K562 (cell line): ENCODE results near the gene CNTN4. TPM values are rescaled to one million over a fixed set of nuclear protein-coding genes. Genes with fewer than 3 reads are reported as not detected.

Experiments
- ATAC-seq: fragments of 200-7000 bp; cut with Tn5 transposase; 3 replicates; pipeline ENCODE4 v1.9.1; 2020; ENCODE audit warnings: moderate library complexity
- BruUV-seq: library from RNA; stranded (reverse); fragments of 400-500 nt; replicated peaks from 2 replicates; lab custom pipeline; 2021; lab: Mats Ljungman, UMichigan
- CTCF ChIA-PET: fragments of 300-600 bp; formaldehyde crosslinking; extraction: SDS; loops from one replicate; lab custom pipeline; 2021; ENCODE audit warnings: low intra/inter-chr PET ratio; lab: Yijun Ruan, JAX
- POLR2A ChIA-PET: fragments of 300-600, 350-650 bp; sonication (Branson Sonifier 250); formaldehyde crosslinking; extraction: SDS; loops from one replicate; lab custom pipeline; 2021; ENCODE audit warnings: antibody characterized with exemption, inconsistent platforms; lab: Yijun Ruan, JAX
- DNase-seq, 4 experiments: peaks; one replicate each; pipeline versions ENCODE4 v3.0.0 to v3.0.0-alpha.2; 2011 to 2018; ENCODE audit warnings: low spot score in 3 of 4, mixed read lengths in 3 of 4; ENCODE audit errors: extremely low read depth in 1 of 4
- FAIRE-seq: peaks from 2 replicates; lab custom pipeline; 2011; peaks lifted over from hg19 to GRCh38; lab: Jason Lieb, UNC
- H2AFZ ChIP-seq: 2 replicates; pipeline ENCODE4 v1.6.0; 2011; ENCODE audit warnings: low read depth, low read length, control low read depth, inconsistent platforms
- H3K27ac ChIP-seq: fragments of 200-600 bp; 3 replicates; pipeline ENCODE4 v1.8.0; 2011; ENCODE audit warnings: low read depth, mild to moderate bottlenecking, control low read depth, inconsistent platforms, low read length, moderate library complexity, mixed read lengths; ENCODE audit errors: extremely low read depth
- H3K27me3 ChIP-seq, 2 experiments: fragments of 300-600 bp in 1 of 2; 2 replicates in 1 of 2; 3 replicates in 1 of 2; pipeline versions ENCODE4 v1.6.0 to v1.8.0; 2011; ENCODE audit warnings: inconsistent platforms in 2 of 2, low read length in 2 of 2, mild to moderate bottlenecking in 1 of 2, mixed read lengths in 1 of 2, moderate library complexity in 1 of 2; ENCODE audit not compliant: control insufficient read depth in 2 of 2, insufficient read depth in 2 of 2
- H3K36me3 ChIP-seq: fragments of 300-600 bp; 3 replicates; pipeline ENCODE4 v1.8.0; 2011; ENCODE audit warnings: mild to moderate bottlenecking, low read length, inconsistent platforms; ENCODE audit not compliant: control insufficient read depth, insufficient read depth
- H3K4me1 ChIP-seq, 2 experiments: fragments of 200-600 bp in 1 of 2; replicated peaks in 1 of 2; 2 replicates in 1 of 2; 3 replicates in 1 of 2; pipeline versions ENCODE4 v1.5.1 to v1.8.0; 2011; ENCODE audit warnings: inconsistent platforms in 2 of 2, low read length in 2 of 2, mild to moderate bottlenecking in 1 of 2, mixed read lengths in 1 of 2, moderate library complexity in 1 of 2; ENCODE audit not compliant: control insufficient read depth in 2 of 2, insufficient read depth in 2 of 2
- H3K4me2 ChIP-seq: 2 replicates; pipeline ENCODE4 v1.6.1; 2011; ENCODE audit warnings: low read length, control low read depth, inconsistent platforms, mixed read lengths; ENCODE audit not compliant: insufficient read depth
- H3K4me3 ChIP-seq: fragments of 200-600 bp; sonication (generic), shearing (Covaris generic); 2 replicates; pipeline ENCODE4 v1.5.1; 2016; ENCODE audit warnings: control low read depth, inconsistent platforms
- H3K79me2 ChIP-seq: fragments of 200-600 bp; 3 replicates; pipeline ENCODE4 v1.8.0; 2011; ENCODE audit warnings: low read length, inconsistent platforms; ENCODE audit not compliant: control insufficient read depth, insufficient read depth
- H3K9ac ChIP-seq, 2 experiments: 2 replicates each; pipeline versions ENCODE4 v1.6.0 to v1.6.1; 2011; ENCODE audit warnings: low read depth in 2 of 2, low read length in 2 of 2, control low read depth in 1 of 2, inconsistent platforms in 1 of 2, mild to moderate bottlenecking in 1 of 2, mixed read lengths in 1 of 2; ENCODE audit not compliant: insufficient read depth in 1 of 2
- H3K9me1 ChIP-seq: one replicate; pipeline ENCODE4 v1.6.0; 2011; ENCODE audit warnings: inconsistent platforms, mild to moderate bottlenecking, low read length, moderate library complexity; ENCODE audit not compliant: control insufficient read depth, insufficient read depth
- H3K9me3 ChIP-seq: replicated peaks from 2 replicates; pipeline ENCODE4 v1.5.1; 2011; ENCODE audit warnings: low read depth, low read length, inconsistent platforms; ENCODE audit not compliant: control insufficient read depth, insufficient read depth
- H4K20me1 ChIP-seq: replicated peaks from 2 replicates; pipeline ENCODE4 v1.6.1; 2011; ENCODE audit warnings: low read length, inconsistent platforms, mixed read lengths; ENCODE audit not compliant: control insufficient read depth, insufficient read depth
- ATF2 ChIP-seq: sonication (generic); formaldehyde crosslinking; IDR thresholded peaks from 2 replicates; pipeline ENCODE4 v1.8.1; 2022; ENCODE audit warnings: missing genetic modification reagents
- ATF6 ChIP-seq: sonication (generic); formaldehyde crosslinking; IDR thresholded peaks from 2 replicates; pipeline ENCODE4 v1.4.0; 2020; ENCODE audit warnings: mild to moderate bottlenecking, missing genetic modification reagents
- CXXC5 ChIP-seq: fragments of 250-450 bp; sonication (Bioruptor Pico); IDR thresholded peaks from 2 replicates; pipeline ENCODE4 v1.8.0; 2022; ENCODE audit warnings: inconsistent platforms, mild to moderate bottlenecking, moderate library complexity
- KDM5B ChIP-seq: fragments of 200-600 bp; sonication (generic); IDR thresholded peaks from 2 replicates; pipeline ENCODE4 v1.6.1; 2012; ENCODE audit warnings: low read depth, mild to moderate bottlenecking, moderate library complexity, low read length, control low read depth, inconsistent platforms; ENCODE audit not compliant: insufficient replicate concordance
- KHSRP ChIP-seq: fragments of 450-650 bp; IDR thresholded peaks from 2 replicates; pipeline ENCODE4 v1.6.1; 2017
- NCOA2 ChIP-seq, 2 experiments: fragments of 450-650 bp; IDR thresholded peaks; 2 replicates each; pipeline ENCODE4 v1.6.1; 2018; ENCODE audit warnings: mild to moderate bottlenecking in 2 of 2, moderate library complexity in 1 of 2; ENCODE audit not compliant: partially characterized antibody in 2 of 2
- SAFB2 ChIP-seq: fragments of 200-400 bp; formaldehyde crosslinking; IDR thresholded peaks from 2 replicates; pipeline ENCODE4 v1.6.1; 2018; ENCODE audit warnings: borderline replicate concordance, low read length, low read depth, moderate library complexity; ENCODE audit not compliant: severe bottlenecking
- SIN3A ChIP-seq, 2 experiments: fragments of 150-350 bp in 1 of 2; IDR thresholded peaks; 2 replicates each; pipeline ENCODE4 v1.6.1; 2011 to 2016; ENCODE audit warnings: borderline replicate concordance in 2 of 2, low read depth in 2 of 2, low read length in 2 of 2, mild to moderate bottlenecking in 2 of 2, moderate library complexity in 2 of 2; ENCODE audit not compliant: control insufficient read depth in 1 of 2
- ZNF57 ChIP-seq: fragments of 450-650 bp; formaldehyde crosslinking; IDR thresholded peaks from 2 replicates; pipeline ENCODE4 v1.4.0; 2020; ENCODE audit warnings: mild to moderate bottlenecking, moderate library complexity
- ZNF655 ChIP-seq: fragments of 250-450 bp; sonication (Bioruptor Pico); IDR thresholded peaks from 2 replicates; pipeline ENCODE4 v1.5.0; 2021
- WGBS: fragments of 100-300 bp; shearing (Covaris generic); methylation state at CpG from one replicate; pipeline ENCODE4 v1.1.6; 2016; ENCODE audit warnings: low coverage, mixed read lengths; ENCODE audit not compliant: insufficient coverage; ENCODE audit errors: missing lambda C conversion rate; 5-methylcytosine and 5-hydroxymethylcytosine counted together
- in situ Hi-C: fragments of 300-500 bp; cut with MboI; formaldehyde crosslinking; loops from 4 replicates; pipeline ENCODE4 v1.15.0; 2018; ENCODE audit warnings: inconsistent platforms, mixed read lengths
- intact Hi-C: fragments of 100-400 bp; cut with micrococcal nuclease; formaldehyde crosslinking; loops from 2 replicates; pipeline ENCODE4 v1.14.2; 2022
- polyA plus RNA-seq, 8 experiments: library from polyadenylated mRNA; depleted of rRNA in 4 of 8; stranded (reverse) in 5 of 8; unstranded in 3 of 8; fragments of >200 nt; fragmentation: Nextera tagmentation in 2 of 8; fragmentation: Illumina TruSeq in 1 of 8; extraction: Ambion mirVana in 2 of 8; extraction: Trizol in 1 of 8; gene quantifications; 2 replicates each; pipeline versions ENCODE4 v1.2.1 to v1.2.3, GENCODE V29; 2011 to 2014; ENCODE audit warnings: inconsistent platforms in 1 of 8, missing spikeins in 1 of 8
- total RNA-seq, 7 experiments: library from RNA; depleted of rRNA in 6 of 7; stranded (reverse); fragments of >200 nt in 6 of 7; fragmentation: Illumina TruSeq in 2 of 7; extraction: Trizol in 2 of 7; gene quantifications; 2 replicates each; pipeline versions ENCODE4 v1.2.1 to v1.2.3, GENCODE V29; 2011 to 2021; ENCODE audit warnings: low replicate concordance in 1 of 7

The CNTN4 gene
- total and polyA plus RNA-seq, 9 of the 15 experiments (the other 6 are each of a cell fraction or from before 2014, with no cell fraction given), result not detected

- no peak for TF ChIP-seq KDM5B
- TF ChIP-seq ZNF655 (CRISPR knock-in tag), result no peak
- TF ChIP-seq KHSRP, result no peak
- no peak for TF ChIP-seq NCOA2 (IDR thresholded peaks at IDR 0.05; ENCODE audit: partially characterized antibody in 2 of 2)
- no peak for TF ChIP-seq ZNF57 (CRISPR knock-in tag)
These were observed 752.0 kb downstream of the CNTN4 start (continued) for GRCh38 chr3:2850701-2851100.

- Histone ChIP-seq H3K9me1 (no peaks in the 10 kb centered on the region), H3K9me3 (no peaks in the 10 kb centered on the region; the same call in none of the 2 replicates), H3K36me3 (no peaks in the 10 kb centered on the region), H3K27ac (no peak overlapping the region), H2AFZ (no peak overlapping the region), H3K27me3 (no peaks in the 10 kb centered on the region), H3K79me2 (no peaks in the 10 kb centered on the region), H3K9ac (no peak overlapping the region), H3K4me1 (no peaks in the 10 kb centered on the region), H4K20me1 (no peaks in the 10 kb centered on the region), H3K4me2 (no peak overlapping the region), H3K4me3 (no peak overlapping the region)
- CTCF ChIA-PET, result no interaction called here
- BruUV-seq, result no TSS peak
- 1% methylated on average over 3 of the region's 3 CpGs for WGBS
- FAIRE-seq (no peak), DNase-seq (no peak), ATAC-seq (no peak)
- POLR2A ChIA-PET, result interaction anchor here (0.5 kb wide), 1 partner anchor 43 kb away, joined by 3 read pairs; no protein-coding TSS in a partner anchor
- in situ Hi-C loops (no loop called here), intact Hi-C loops (no loop called here)
- TF ChIP-seq SIN3A (IDR thresholded peaks at IDR 0.05; ENCODE audit: borderline replicate concordance in 2 of 2, control insufficient read depth in 1 of 2, low read depth in 2 of 2, low read length in 2 of 2) (no peak), CXXC5 (no peak), SAFB2 (no peak), ATF6 (CRISPR knock-in tag) (no peak), ATF2 (CRISPR knock-in tag) (no peak)
These were observed 752.7 kb downstream of the CNTN4 start for GRCh38 chr3:2851361-2851760.
